GM12878 (cell line): ENCODE results near the gene PDE7B. TPM values are rescaled to one million over a fixed set of nuclear protein-coding genes. Genes with fewer than 3 reads are reported as not detected.

Experiments used
- ATAC-seq: fragments of 200-7000 bp; cut with Tn5 transposase; 3 replicates; pipeline ENCODE4 v1.9.1; 2020; ENCODE audit warnings: mild to moderate bottlenecking, moderate library complexity
- BruUV-seq: library from RNA; stranded (reverse); fragments of 400-500 nt; replicated peaks from 2 replicates; lab custom pipeline; 2021; lab: Mats Ljungman, UMichigan
- CTCF ChIA-PET: fragments of 300-600 bp; sonication (Branson Sonifier 250); formaldehyde crosslinking; extraction: SDS; loops from one replicate; lab custom pipeline; 2021; ENCODE audit warnings: inconsistent platforms; lab: Yijun Ruan, JAX
- POLR2A ChIA-PET: fragments of 350-600 bp; formaldehyde crosslinking; extraction: SDS; loops from one replicate; lab custom pipeline; 2021; ENCODE audit warnings: inconsistent platforms; lab: Charles Lee
- RAD21 ChIA-PET: fragments of 300-600 bp; sonication (Branson Sonifier 250); formaldehyde crosslinking; loops from one replicate; lab custom pipeline; 2023; ENCODE audit warnings: antibody characterized with exemption; ENCODE audit not compliant: unreplicated experiment; lab: Charles Lee
- SMC1A ChIA-PET: fragments of 300-600 bp; sonication (Branson Sonifier 250); formaldehyde crosslinking; loops from one replicate; lab custom pipeline; 2023; ENCODE audit not compliant: unreplicated experiment, uncharacterized antibody; lab: Charles Lee
- DNase-seq: peaks from one replicate; pipeline ENCODE4 v3.0.0-alpha.2; 2011; ENCODE audit warnings: low read depth, low spot score
- FAIRE-seq: peaks from 3 replicates; lab custom pipeline; 2011; peaks lifted over from hg19 to GRCh38; lab: Jason Lieb, UNC
- H2AFZ ChIP-seq: 2 replicates; pipeline ENCODE4 v1.6.0; 2011; ENCODE audit warnings: low read depth, low read length, control low read depth; ENCODE audit not compliant: control insufficient read depth
- H3K27ac ChIP-seq: 2 replicates; pipeline ENCODE4 v1.5.1; 2011; ENCODE audit warnings: control low read depth; ENCODE audit not compliant: control insufficient read depth, insufficient read depth
- H3K27me3 ChIP-seq, 2 experiments: replicated peaks in 1 of 2; 2 replicates each; pipeline versions ENCODE4 v1.6.0 to v1.6.1; 2011; ENCODE audit warnings: low read length in 1 of 2; ENCODE audit not compliant: control insufficient read depth in 2 of 2, insufficient read depth in 2 of 2
- H3K36me3 ChIP-seq, 2 experiments: 2 replicates each; pipeline ENCODE4 v1.5.1; 2011; ENCODE audit warnings: low read length in 1 of 2; ENCODE audit not compliant: control insufficient read depth in 2 of 2, insufficient read depth in 2 of 2
- H3K4me1 ChIP-seq: 2 replicates; pipeline ENCODE4 v1.6.1; 2011; ENCODE audit warnings: mild to moderate bottlenecking, low read length, moderate library complexity, mixed read lengths; ENCODE audit not compliant: control insufficient read depth, insufficient read depth
- H3K4me2 ChIP-seq: 2 replicates; pipeline ENCODE4 v1.6.0; 2011; ENCODE audit warnings: control low read depth; ENCODE audit not compliant: control insufficient read depth, insufficient read depth
- H3K4me3 ChIP-seq: fragments of 200-600 bp; sonication (generic); 2 replicates; pipeline ENCODE4 v1.5.1; 2016
- H3K79me2 ChIP-seq: 2 replicates; pipeline ENCODE4 v1.6.0; 2011; ENCODE audit warnings: low read length; ENCODE audit not compliant: control insufficient read depth, insufficient read depth
- H3K9ac ChIP-seq: 2 replicates; pipeline ENCODE4 v1.8.0; 2011; ENCODE audit warnings: low read length, control low read depth, mixed read lengths; ENCODE audit not compliant: control insufficient read depth, insufficient read depth
- H3K9me3 ChIP-seq: replicated peaks from 3 replicates; pipeline ENCODE4 v1.5.1; 2011; ENCODE audit warnings: mild to moderate bottlenecking, low read length; ENCODE audit not compliant: control insufficient read depth, insufficient read depth
- H4K20me1 ChIP-seq: 2 replicates; pipeline ENCODE4 v1.6.0; 2011; ENCODE audit not compliant: control insufficient read depth, insufficient read depth
- BACH1 ChIP-seq: fragments of 450-650 bp; IDR thresholded peaks from 2 replicates; pipeline ENCODE4 v1.6.1; 2017; ENCODE audit warnings: mild to moderate bottlenecking, borderline replicate concordance
- CREM ChIP-seq: IDR thresholded peaks from 2 replicates; pipeline ENCODE4 v1.6.1; 2014; ENCODE audit warnings: antibody characterized with exemption, low read depth
- EP300 ChIP-seq, 2 experiments: fragments of 150-350 bp in 1 of 2; IDR thresholded peaks; 2 replicates each; pipeline ENCODE4 v1.6.1; 2011 to 2012; ENCODE audit warnings: low read depth in 2 of 2, low read length in 2 of 2, borderline replicate concordance in 1 of 2, improper control_type of control experiment in 1 of 2, inconsistent platforms in 1 of 2; ENCODE audit not compliant: control insufficient read depth in 1 of 2
- ETV6 ChIP-seq, 2 experiments: fragments of 450-650 bp in 1 of 2; IDR thresholded peaks in 1 of 2; conservative IDR thresholded peaks in 1 of 2; 2 replicates each; pipeline ENCODE4 v1.6.1; 2014; ENCODE audit warnings: antibody characterized with exemption in 1 of 2, borderline replicate concordance in 1 of 2, low read depth in 1 of 2, mild to moderate bottlenecking in 1 of 2, moderate library complexity in 1 of 2
- KDM1A ChIP-seq: fragments of 200-600 bp; sonication (generic); IDR thresholded peaks from 2 replicates; pipeline ENCODE4 v1.6.1; 2016; ENCODE audit warnings: borderline replicate concordance
- MYB ChIP-seq: fragments of 150-350 bp; IDR thresholded peaks from 2 replicates; pipeline ENCODE4 v1.6.1; 2014; ENCODE audit warnings: mild to moderate bottlenecking, low read depth, low read length, borderline replicate concordance
- NR2F1 ChIP-seq: fragments of 450-650 bp; conservative IDR thresholded peaks from 2 replicates; pipeline ENCODE4 v1.6.1; 2017; ENCODE audit warnings: mild to moderate bottlenecking
- RAD21 ChIP-seq: IDR thresholded peaks from 2 replicates; pipeline ENCODE4 v1.6.1; 2011; ENCODE audit warnings: mild to moderate bottlenecking, low read depth, low read length, moderate library complexity; ENCODE audit not compliant: insufficient read depth
- SIX5 ChIP-seq: IDR thresholded peaks from 2 replicates; pipeline ENCODE4 v1.6.1; 2011; ENCODE audit warnings: mild to moderate bottlenecking, low read depth, low read length, moderate library complexity; ENCODE audit not compliant: severe bottlenecking
- SMAD5 ChIP-seq: IDR thresholded peaks from 2 replicates; pipeline ENCODE4 v1.6.1; 2016; ENCODE audit warnings: antibody characterized with exemption, low read depth
- TCF7 ChIP-seq: IDR thresholded peaks from 2 replicates; pipeline ENCODE4 v1.6.1; 2014; ENCODE audit warnings: antibody characterized with exemption, borderline replicate concordance
- WGBS: methylation state at CpG from one replicate; pipeline ENCODE4 v1.1.6; 2016; ENCODE audit warnings: low lambda C conversion rate; ENCODE audit not compliant: insufficient replicate concordance, insufficient coverage; ENCODE audit errors: missing lambda C conversion rate; 5-methylcytosine and 5-hydroxymethylcytosine counted together
- in situ Hi-C: fragments of 300-500 bp; cut with MboI; formaldehyde crosslinking; loops from 9 replicates; pipeline ENCODE4 v1.14.3; 2018; ENCODE audit warnings: mixed read lengths
- intact Hi-C: fragments of 100-400 bp; cut with micrococcal nuclease; formaldehyde crosslinking; loops from one replicate; pipeline ENCODE4 v1.14.2; 2022; ENCODE audit not compliant: unreplicated experiment
- polyA plus RNA-seq, 11 experiments: library from polyadenylated mRNA; depleted of rRNA in 4 of 11; unstranded in 6 of 11; stranded (reverse) in 5 of 11; fragments of >200 nt; fragmentation: Nextera tagmentation in 4 of 11; fragmentation: Illumina TruSeq in 1 of 11; extraction: Ambion mirVana in 4 of 11; extraction: Trizol in 1 of 11; gene quantifications; 1 replicate in 1 of 11; 2 replicates in 10 of 11; pipeline versions ENCODE4 v1.2.1 to v1.2.3, GENCODE V29; 2011 to 2016; ENCODE audit warnings: inconsistent platforms in 2 of 11, missing spikeins in 2 of 11, low read depth in 1 of 11
- total RNA-seq, 4 experiments: library from RNA; depleted of rRNA in 3 of 4; stranded (reverse); fragments of >200 nt in 3 of 4; fragmentation: Illumina TruSeq in 1 of 4; extraction: Trizol in 1 of 4; gene quantifications; 2 replicates each; pipeline versions ENCODE4 v1.2.1 to v1.2.3, GENCODE V29; 2013 to 2021
- TF ChIP-seq, protein P1 (sequence below): fragments of 450-650 bp; IDR thresholded peaks from 2 replicates; pipeline ENCODE4 v1.6.1; 2017; ENCODE audit warnings: borderline replicate concordance
- TF ChIP-seq, protein P2 (sequence below): IDR thresholded peaks from 2 replicates; pipeline ENCODE4 v1.6.1; 2011; ENCODE audit warnings: mild to moderate bottlenecking, low read depth, low read length, moderate library complexity; ENCODE audit not compliant: insufficient replicate concordance
- TF ChIP-seq, protein P3 (sequence below): fragments of 450-650 bp; IDR thresholded peaks from 2 replicates; pipeline ENCODE4 v1.6.1; 2016; ENCODE audit warnings: mild to moderate bottlenecking, moderate library complexity, borderline replicate concordance
- TF ChIP-seq, protein P4 (sequence below): fragments of 450-650 bp; IDR thresholded peaks from 2 replicates; pipeline ENCODE4 v1.6.1; 2014; ENCODE audit warnings: mild to moderate bottlenecking

Gene PDE7B
- total and polyA plus RNA-seq, 10 of the 15 experiments (the other 5 are each of a cell fraction or from before 2014, with no cell fraction given), result not detected

DNA sequence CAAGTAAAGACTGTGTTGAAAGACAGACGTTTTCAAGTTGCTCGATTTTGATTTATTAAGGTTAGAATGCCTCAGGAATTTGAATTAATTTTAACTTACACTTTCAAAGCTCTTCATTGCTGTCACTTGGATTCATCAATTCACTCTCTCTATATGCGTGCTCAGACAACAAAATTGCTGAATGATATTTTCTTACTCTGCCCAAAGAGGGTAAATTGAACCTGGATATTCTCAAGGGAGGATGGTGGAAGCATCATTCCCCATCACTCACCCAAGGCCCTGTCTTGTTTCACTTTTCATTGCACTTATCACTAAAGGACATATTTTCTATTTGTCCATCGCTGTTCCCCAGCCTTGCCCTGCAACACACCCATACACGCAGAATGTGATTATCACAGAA, 102.3 kb downstream of the PDE7B start (continued):
- TF ChIP-seq EP300 (IDR thresholded peaks at IDR 0.05; ENCODE audit: borderline replicate concordance in 1 of 2, control insufficient read depth in 1 of 2, low read depth in 2 of 2, low read length in 2 of 2), result no peak
- TF ChIP-seq, protein P1, sequence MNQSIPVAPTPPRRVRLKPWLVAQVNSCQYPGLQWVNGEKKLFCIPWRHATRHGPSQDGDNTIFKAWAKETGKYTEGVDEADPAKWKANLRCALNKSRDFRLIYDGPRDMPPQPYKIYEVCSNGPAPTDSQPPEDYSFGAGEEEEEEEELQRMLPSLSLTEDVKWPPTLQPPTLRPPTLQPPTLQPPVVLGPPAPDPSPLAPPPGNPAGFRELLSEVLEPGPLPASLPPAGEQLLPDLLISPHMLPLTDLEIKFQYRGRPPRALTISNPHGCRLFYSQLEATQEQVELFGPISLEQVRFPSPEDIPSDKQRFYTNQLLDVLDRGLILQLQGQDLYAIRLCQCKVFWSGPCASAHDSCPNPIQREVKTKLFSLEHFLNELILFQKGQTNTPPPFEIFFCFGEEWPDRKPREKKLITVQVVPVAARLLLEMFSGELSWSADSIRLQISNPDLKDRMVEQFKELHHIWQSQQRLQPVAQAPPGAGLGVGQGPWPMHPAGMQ, result no peak
- no peak for TF ChIP-seq CREM
- TF ChIP-seq MYB, result no peak
- TF ChIP-seq RAD21, result no peak
- no peak for TF ChIP-seq KDM1A
- no peak for TF ChIP-seq NR2F1
- no peak for TF ChIP-seq SIX5
- TF ChIP-seq ETV6 (conservative IDR thresholded peaks at IDR 0.05 in 1 of 2, IDR thresholded peaks at IDR 0.05 in 1 of 2; ENCODE audit: borderline replicate concordance in 1 of 2, low read depth in 1 of 2), result no peak
- TF ChIP-seq, all 136 proteins: peak for 0

DNA sequence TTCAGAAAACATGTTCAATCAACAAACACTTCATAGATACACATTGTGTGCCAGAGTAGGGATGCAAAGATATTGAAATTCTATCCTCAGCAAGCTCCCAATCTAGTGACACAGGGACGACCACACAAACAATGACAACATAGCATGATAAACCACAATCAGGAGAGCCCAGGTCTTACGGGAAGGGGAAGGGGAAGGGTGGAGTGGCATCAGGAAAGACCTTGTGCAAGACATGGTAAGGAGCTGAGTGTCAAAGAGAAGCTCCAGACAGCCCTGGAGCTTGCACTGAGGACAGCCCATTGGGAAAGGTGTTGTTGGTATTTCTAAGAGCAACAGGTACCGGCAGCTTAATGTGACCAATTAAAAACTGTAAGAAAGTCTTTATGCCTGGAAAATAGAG, 103.6 kb downstream of the PDE7B start:
- Histone ChIP-seq H3K9ac (no peak overlapping the region), H3K4me3 (no peak overlapping the region), H3K9me3 (no peaks in the 10 kb centered on the region), H3K36me3 (no peaks in the 10 kb centered on the region), H3K27ac (no peak overlapping the region), H3K79me2 (no peaks in the 10 kb centered on the region), H3K4me2 (no peak overlapping the region), H3K4me1 (no peaks in the 10 kb centered on the region), H2AFZ (no peak overlapping the region), H4K20me1 (no peaks in the 10 kb centered on the region), H3K27me3 (no peaks in the 10 kb centered on the region)
- ChIA-PET RAD21 (no interaction called here), POLR2A (no interaction called here), CTCF (interaction anchor here (1.0 kb wide), 1 partner anchor 271 kb away, joined by 4 read pairs; no protein-coding TSS in a partner anchor), SMC1A (no interaction called here)
- 32% methylated on average over 3 of the region's 3 CpGs for WGBS
- no peak for FAIRE-seq
- ATAC-seq, result no peak
- BruUV-seq, result no TSS peak
- intact Hi-C loops, result no loop called here
- DNase-seq, result no peak
- in situ Hi-C loops, result no loop called here
- TF ChIP-seq, protein P2, sequence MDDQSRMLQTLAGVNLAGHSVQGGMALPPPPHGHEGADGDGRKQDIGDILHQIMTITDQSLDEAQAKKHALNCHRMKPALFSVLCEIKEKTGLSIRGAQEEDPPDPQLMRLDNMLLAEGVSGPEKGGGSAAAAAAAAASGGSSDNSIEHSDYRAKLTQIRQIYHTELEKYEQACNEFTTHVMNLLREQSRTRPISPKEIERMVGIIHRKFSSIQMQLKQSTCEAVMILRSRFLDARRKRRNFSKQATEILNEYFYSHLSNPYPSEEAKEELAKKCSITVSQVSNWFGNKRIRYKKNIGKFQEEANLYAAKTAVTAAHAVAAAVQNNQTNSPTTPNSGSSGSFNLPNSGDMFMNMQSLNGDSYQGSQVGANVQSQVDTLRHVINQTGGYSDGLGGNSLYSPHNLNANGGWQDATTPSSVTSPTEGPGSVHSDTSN, result no peak
- TF ChIP-seq CREM (no peak), TCF7 (no peak), SMAD5 (no peak), BACH1 (no peak)
- TF ChIP-seq, protein P3, sequence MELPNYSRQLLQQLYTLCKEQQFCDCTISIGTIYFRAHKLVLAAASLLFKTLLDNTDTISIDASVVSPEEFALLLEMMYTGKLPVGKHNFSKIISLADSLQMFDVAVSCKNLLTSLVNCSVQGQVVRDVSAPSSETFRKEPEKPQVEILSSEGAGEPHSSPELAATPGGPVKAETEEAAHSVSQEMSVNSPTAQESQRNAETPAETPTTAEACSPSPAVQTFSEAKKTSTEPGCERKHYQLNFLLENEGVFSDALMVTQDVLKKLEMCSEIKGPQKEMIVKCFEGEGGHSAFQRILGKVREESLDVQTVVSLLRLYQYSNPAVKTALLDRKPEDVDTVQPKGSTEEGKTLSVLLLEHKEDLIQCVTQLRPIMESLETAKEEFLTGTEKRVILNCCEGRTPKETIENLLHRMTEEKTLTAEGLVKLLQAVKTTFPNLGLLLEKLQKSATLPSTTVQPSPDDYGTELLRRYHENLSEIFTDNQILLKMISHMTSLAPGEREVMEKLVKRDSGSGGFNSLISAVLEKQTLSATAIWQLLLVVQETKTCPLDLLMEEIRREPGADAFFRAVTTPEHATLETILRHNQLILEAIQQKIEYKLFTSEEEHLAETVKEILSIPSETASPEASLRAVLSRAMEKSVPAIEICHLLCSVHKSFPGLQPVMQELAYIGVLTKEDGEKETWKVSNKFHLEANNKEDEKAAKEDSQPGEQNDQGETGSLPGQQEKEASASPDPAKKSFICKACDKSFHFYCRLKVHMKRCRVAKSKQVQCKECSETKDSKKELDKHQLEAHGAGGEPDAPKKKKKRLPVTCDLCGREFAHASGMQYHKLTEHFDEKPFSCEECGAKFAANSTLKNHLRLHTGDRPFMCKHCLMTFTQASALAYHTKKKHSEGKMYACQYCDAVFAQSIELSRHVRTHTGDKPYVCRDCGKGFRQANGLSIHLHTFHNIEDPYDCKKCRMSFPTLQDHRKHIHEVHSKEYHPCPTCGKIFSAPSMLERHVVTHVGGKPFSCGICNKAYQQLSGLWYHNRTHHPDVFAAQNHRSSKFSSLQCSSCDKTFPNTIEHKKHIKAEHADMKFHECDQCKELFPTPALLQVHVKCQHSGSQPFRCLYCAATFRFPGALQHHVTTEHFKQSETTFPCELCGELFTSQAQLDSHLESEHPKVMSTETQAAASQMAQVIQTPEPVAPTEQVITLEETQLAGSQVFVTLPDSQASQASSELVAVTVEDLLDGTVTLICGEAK, result no peak
- TF ChIP-seq, protein P4, sequence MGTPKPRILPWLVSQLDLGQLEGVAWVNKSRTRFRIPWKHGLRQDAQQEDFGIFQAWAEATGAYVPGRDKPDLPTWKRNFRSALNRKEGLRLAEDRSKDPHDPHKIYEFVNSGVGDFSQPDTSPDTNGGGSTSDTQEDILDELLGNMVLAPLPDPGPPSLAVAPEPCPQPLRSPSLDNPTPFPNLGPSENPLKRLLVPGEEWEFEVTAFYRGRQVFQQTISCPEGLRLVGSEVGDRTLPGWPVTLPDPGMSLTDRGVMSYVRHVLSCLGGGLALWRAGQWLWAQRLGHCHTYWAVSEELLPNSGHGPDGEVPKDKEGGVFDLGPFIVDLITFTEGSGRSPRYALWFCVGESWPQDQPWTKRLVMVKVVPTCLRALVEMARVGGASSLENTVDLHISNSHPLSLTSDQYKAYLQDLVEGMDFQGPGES, result no peak
